ENCODE data around the gene LRFN2.

LRFN2 gene

DNA sequence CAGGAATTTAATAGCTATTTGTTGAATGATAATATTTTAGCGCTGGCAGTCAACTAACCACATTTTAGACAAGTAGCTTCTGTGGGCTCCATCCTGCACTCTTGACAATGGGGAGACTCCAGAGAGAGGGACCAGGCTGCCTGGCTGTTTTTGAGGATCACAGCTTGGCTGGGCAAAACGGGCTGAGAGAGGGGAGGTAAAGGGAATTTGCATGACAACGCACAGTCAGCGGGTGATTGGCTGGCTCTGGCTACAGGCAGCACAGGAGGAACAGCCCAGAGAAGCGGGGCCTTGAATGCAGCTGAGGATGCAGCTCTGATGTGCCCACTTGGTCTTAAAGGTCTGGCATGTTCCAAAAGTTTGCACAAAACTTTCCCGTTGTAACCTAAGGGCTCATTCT lies 41.2 kb downstream of the LRFN2 start:
- in situ Hi-C loops (cut with MboI; ENCODE audit: low sequenced_read_pairs): no loop called here

DNA sequence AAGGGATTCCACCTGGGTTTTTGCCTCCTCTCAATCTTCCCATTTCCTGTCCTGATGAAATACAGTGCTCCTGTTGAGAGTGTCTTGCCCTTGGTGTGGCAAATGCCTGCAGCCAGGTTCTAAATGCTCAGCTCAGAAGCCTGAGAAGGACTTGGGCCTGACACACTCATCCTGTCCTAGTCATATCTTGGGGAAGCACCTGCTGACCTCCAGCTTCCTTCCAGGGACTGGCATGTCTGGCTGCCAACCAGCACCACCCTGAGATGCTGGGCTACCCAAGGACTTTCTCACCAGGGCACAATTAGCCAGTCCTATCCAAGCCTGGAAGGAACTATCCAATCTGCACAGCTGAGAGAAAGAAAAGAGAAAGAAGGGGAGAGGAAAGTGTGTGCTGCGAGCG lies 43.4 kb downstream of the LRFN2 start:
- in situ Hi-C loops (cut with MboI; ENCODE audit: low sequenced_read_pairs): no loop called here

DNA sequence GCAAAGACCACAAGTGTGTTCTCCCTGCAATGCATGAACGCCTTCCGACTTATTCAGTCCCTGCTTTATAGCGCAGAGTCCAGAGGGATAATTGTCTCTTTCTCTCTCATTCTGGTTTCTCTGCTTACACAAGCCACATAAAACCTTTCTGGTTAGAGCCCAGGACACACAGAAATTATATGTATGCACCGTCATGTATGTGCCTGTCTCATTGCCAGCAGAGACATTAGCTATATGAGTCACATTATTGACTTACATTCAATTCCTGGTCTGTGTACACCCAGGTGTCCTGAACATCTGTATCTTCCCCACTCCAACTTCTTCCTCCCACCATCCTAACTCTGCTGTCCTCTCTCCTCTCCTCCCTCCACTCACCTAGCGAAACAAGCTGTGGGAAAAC lies 44.0 kb downstream of the LRFN2 start:
- in situ Hi-C loops (cut with MboI; ENCODE audit: low sequenced_read_pairs): no loop called here

DNA sequence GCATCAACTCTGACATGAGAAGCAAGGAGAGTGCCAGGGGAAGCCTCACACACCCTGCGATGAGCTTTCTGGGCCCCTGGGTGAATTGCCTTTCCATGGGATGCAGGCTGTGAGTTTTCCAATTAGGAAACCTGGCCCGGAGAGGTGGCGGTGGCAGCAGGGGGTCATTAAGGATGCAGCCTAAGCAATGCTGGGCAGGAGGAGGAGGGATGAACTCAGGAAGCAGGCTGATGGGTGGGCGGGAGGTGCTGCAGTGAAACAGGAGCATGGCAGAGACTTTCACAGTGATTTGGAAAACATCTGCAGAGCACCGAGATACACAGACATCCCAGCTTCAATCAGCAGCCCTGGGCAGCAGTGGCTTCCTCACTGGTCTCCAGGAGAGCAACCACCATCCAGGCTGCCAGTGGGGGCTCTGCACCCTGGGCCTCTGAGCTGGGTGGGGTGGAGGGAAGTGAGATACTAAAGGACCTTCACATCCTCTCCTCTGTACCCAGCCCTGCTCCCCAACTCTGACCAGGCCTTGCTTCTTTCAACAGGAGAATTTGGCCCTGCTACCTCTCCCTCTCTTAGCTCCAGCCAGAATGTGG lies 44.9 kb downstream of the LRFN2 start:
- in situ Hi-C loops (cut with MboI; ENCODE audit: low sequenced_read_pairs): no loop called here

DNA sequence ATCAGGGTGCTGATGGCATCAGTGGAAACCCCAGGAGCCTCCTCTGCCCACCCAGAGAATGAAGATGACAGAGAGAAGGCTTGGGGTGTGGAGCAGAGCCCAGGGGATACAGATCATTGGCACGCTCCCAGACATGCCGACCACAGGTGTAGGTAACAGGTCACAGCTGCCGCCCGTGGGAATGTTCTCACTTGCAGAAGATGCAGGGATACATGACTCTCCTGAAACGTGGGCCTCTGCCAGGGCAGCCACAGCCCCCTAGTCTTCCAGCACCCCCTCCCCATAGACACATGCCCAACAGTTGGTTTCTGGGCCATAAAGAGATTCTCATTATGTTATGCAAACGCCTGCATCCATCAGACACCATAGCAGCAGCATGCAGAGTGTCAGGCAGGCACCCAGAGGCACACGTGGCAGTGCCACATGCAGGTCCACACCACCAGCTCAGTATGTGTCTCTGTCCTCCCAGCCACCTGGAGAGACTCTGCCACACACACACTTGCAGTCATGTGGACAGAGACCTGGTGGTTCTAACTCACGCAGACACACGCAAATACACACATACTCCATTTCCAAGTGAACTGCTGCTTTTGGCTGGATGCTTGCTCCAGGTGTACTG lies 45.5 kb downstream of the LRFN2 start:
- in situ Hi-C loops (cut with MboI; ENCODE audit: low sequenced_read_pairs): no loop called here

DNA sequence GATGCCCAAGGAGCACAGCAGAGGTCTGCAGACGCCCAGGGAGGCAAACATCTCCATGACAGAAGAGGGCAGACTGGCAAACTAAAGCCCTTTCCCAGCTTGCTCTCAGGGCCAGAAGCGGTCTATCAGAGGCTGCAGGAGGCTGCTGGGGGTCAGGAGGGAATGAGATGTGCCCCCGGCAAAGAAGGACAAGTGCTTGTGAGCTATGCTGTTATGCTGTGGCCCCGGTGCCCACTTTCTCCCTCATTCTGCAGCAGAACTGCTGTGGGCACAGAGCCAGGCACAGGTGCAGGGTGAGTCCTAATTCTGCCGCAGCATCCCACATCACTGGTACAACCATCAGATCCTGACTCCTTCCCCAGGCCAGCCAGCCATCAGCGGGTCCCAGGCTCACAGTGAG lies 46.4 kb downstream of the LRFN2 start:
- in situ Hi-C loops (cut with MboI; ENCODE audit: low sequenced_read_pairs): no loop called here

DNA sequence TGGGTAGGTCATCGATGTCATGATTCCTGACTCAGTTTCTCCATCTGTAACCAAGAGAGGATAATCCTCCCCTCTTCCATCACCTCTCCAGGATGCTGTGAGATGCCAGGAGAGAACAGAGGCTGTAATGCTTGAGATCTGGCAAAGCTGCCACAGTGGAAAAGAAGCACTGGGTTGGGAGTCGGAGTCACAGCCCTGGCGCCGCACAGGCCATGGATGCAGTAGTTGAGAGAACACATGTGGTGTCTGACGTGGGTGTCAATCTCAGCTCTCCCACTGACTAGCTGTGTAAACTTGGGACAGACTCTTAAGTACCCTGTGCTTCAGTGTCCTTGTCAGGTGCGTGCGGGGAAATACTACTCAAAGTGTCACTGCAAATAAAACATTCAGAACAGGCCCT lies 47.3 kb downstream of the LRFN2 start:
- in situ Hi-C loops (cut with MboI; ENCODE audit: low sequenced_read_pairs): no loop called here

DNA sequence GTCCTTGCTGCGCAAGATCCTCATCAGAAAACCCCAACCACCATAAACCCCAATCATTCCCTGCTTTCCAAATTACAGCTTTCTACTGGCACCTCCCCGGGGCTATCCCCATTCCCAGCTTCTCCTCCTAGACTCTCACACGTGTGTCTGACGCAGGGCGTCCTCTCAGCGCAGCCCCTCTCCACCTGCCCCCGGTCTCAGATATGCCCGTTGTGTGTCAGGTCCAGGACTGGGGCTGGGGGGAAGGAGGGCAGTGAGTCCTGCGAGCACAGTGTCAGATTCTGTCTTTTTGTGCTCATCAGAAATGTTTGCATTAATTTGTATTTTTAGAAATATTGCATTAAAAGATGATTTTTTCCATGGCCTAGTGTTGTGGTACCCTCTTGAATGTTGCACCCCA lies 48.6 kb downstream of the LRFN2 start:
- in situ Hi-C loops (cut with MboI; ENCODE audit: low sequenced_read_pairs): no loop called here

DNA sequence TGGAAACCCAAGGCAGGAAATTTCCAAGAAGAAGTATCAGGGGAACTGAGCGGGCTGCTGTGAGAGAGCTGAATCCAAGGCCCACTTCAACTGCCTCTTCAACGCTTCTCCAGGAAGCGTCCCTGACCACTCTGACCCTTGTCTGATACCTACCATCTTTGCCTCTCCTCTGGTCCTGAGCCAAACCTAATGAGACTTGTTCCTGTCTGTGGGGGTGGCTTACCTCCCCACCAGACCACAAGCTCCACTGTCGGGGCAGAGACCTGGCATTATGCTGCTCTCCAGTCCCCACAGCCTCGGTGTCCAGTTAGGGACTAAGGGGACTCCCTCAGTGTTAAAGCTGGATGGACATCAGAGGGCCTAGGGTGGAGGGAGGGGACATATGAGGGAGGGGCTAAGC lies 49.7 kb downstream of the LRFN2 start:
- in situ Hi-C loops (cut with MboI; ENCODE audit: low sequenced_read_pairs): no loop called here

DNA sequence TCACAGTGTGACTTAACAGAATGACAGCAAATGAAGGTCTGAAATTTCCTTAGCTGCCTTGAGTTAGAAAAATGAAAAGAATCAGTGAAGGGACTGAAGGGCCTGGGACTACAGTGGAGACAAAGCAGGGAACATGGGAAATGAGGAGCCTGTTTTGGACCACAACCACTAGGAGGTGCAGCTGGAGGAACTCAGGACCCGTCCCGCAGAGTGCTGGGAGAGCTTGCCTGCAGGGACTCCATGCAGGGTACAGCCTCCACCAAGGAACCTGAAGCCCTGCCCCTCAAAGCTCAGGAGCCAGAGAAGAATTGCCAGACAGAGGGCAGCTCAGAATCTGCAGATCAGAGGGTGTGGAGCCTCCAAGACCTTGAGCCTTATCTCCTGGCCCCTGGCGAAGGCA lies 50.7 kb downstream of the LRFN2 start:
- in situ Hi-C loops (cut with MboI; ENCODE audit: low sequenced_read_pairs): no loop called here

DNA sequence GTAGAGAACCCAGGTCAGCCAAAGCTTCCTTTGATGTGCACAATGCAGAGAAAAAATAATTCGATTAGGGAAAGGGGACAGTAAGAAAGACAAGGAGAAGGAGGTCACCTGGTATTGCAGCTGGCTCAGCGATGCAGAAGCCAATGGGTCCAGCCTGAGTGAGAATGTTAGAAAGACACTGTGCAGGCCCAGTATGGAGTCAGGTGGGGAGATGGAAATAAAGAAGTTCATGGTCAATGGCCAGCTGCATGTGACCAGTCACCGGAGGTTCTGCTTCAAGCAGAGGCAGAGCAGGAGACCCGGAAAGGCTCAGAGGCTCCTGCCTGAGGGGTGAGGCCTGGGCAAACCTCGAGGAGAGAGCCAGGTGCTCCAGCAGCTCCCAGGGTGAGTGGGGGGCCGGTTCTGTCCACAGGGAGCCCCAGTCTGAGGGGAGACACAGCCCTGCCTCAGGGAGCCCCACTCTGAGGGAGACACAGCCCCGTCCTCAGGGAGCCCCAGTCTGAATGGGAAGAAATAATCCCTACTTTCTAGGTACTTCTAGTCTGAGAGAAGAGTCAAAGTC lies 51.3 kb downstream of the LRFN2 start:
- in situ Hi-C loops (cut with MboI; ENCODE audit: low sequenced_read_pairs): no loop called here

DNA sequence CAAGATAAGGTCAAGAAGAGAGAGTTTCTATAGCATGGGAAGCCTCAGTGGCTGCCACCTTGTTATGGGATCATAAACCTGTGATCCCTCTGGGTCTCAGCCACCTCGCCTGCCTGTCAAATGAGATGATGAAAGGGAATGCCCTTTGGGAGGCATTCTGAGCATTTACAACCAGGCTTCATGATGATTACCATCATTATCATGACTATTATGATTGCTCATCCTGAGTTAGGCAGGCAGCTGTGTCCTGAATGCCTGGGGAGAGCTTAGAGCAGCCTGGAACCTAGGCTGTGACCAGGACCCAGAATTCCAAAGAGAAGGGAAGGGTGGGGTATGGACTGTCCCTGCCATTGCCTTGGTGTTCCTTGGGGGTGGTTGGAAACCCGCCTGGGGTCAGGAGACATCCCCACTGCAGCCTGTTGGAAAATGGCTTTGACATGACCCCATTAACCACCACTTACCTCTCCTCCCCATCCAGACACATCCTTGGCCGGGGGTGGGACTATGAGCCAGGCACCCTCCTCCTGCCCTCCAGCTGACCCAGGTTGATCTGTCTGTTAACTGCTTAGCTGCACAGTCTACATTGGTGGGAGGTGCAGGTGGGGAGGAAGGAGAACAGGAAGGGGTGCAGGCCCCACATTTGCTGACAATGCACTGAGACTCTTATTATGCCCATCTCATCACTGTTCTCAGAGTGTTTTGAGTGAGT lies 51.9 kb downstream of the LRFN2 start:
- in situ Hi-C loops (cut with MboI; ENCODE audit: low sequenced_read_pairs): no loop called here

DNA sequence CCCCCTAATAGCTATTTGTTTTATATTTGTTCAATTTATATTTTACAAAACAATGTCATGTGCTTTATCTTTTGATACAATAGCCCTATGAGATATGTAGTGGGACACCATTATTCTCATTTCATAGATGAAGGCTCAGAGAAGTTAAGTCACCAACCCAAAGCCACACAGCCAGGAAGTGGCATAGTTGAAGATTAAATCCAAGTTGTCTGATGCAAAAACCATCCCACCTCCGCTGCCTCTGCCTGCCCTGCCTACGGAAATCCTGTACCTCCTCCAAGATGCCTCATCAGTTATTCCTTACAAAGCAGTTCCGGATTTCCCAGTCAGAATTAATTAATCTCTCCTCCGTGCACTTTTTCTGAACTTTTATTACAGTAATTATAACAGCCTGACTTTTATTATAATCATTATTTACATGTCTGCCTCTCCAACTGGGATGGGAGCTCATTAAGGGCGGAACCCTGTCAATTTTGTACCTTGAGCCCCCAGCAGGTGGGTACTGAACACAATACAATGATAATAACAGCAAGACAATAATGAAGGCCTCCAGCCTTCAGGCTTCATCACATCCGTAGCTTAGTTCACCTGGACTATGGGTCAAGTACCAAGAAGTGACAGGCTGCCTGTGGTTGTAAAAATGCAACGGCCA lies 54.7 kb downstream of the LRFN2 start:
- in situ Hi-C loops (cut with MboI; ENCODE audit: low sequenced_read_pairs): no loop called here

DNA sequence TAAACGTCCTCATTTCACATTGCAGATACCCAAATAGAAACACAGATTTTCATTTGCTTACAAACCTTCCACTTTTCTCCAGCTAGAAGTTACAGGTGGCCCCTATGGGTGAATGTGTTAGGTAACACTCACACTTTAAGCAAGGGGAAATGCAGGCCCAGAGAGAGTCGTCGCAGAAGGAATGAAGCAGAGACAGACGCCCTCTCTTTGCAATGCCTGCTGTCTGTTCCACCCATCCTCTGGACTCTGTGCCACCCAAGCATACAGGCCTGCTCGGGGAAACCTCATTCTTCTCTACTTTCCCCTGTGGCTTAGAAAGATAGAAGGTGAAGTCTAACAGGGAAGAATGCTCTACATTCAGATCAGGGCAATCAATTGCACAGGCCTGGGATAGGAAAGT lies 57.2 kb downstream of the LRFN2 start:
- in situ Hi-C loops (cut with MboI; ENCODE audit: low sequenced_read_pairs): no loop called here

DNA sequence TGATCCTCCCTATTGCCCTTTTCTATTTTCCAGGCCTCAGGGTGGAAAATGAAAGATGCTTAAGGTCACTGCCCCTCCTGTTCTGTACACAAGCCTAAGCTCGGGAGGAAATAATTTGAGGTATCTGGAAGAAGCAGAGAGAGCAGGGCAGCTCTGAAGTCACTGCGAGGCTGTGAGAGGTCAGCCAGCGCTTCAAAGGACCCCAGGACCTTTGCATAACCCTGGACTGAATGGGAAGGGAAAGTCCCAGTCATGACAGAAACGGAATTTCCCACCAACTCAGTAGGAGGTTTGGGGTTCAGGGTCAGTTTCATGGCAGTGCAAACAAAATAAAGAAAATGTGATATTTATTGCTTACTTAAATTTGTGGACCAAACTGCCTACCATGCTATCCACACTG lies 58.1 kb downstream of the LRFN2 start:
- in situ Hi-C loops (cut with MboI; ENCODE audit: low sequenced_read_pairs): no loop called here

DNA sequence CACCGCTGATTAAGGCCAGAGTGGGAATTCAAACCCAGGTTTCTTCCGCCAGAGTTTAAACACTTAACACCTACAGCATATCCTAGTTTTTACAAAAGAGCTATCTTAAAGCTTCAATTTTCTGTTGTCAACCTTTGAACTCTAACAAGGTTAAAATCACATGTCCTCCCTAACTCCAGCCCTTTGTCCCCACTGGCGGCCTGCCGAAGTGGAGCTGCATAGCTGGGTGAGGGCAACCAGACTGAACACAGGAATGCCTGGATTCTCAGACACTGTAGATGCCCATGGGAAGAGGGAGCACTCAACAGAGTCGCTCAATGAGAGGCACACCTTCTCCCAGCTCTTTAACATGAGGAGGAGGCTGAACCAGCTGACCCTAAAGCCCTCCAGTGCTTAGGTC lies 59.1 kb downstream of the LRFN2 start:
- in situ Hi-C loops (cut with MboI; ENCODE audit: low sequenced_read_pairs): no loop called here

DNA sequence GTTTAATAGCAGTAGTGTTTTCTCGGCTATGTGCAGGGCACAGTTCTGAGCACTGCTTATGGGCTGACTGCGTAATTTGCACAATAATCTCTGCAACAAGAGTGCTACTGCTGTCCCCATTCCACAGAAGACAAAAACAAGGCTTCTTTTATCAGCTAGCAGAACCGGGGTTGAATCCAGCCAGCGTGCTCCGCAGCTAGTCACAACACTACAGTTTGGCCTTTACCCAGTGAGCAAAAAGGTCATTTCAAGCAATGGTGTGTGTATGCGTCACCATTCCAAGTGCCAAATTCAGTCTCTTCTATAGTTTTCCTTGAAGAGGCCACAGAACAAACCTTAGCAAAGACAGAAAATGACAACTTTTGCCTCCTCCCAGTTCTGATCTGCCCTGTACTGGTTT lies 61.1 kb downstream of the LRFN2 start:
- in situ Hi-C loops (cut with MboI; ENCODE audit: low sequenced_read_pairs): no loop called here

DNA sequence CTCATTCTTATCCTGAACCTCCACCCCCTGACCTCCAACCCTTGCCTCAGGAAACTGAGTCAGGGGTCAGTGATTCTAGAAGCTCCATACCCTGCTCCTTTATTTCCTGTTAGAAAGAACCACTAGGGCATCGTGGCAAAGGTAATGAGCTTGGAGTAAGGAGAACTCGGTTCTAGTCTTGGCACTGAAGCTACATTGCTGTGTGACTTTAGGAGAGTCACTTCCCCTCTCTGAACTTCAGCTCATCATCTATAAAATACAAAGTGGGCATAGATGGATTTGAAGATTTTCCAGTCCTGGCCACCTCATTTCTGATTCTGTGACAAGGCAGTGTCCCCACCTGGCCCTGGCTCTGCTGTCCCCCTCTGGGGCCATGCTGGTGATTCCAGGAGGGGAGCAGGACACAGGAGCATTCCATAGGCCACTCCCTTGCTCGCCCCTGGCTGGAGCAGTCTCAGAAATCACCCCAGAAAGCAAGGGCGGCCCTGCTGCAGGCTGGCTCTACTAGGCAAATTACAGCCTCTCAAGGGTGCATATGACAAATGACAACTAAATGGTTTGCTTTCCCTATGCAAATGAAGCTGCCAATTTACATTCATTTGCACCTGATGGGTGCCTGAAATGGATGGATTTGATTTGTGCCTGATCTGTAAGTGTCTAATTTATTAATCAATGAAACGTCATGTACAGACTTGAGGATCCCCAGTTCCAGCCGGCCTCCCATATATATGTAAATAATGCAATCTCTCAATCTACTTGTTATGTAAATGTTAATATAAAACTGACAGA lies 62.2 kb downstream of the LRFN2 start:
- in situ Hi-C loops (cut with MboI; ENCODE audit: low sequenced_read_pairs): no loop called here

DNA sequence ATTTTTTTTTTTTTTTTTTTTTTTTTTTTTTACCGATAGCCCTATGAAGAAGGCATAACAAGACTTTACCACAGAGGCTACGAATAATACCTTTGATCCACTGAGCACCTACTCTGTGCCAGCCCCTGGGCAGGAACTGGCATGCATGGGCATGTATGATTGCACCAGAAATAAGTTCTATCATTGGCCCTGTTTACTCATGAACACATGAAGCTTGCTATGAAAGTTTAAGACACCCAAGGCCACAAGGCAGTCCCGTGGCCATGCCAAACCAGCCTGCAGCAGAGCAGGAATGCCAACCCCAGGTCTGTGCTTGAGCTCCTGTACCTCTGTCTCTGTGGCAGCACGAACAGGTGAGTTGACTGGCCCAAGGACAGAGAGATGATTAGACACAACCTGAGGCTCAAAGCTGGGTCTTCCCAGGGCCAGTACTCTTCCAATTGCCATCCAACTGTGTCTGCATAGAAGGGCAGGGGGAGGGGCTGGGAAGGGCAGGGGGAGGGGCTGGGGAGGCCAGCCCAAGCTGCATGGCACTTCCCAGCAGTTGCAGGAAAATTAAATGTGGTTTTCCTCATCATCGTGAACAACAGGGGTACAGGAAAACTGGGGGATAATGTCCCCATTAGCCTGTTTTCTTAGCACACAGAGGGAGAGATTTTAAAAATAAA lies 63.5 kb downstream of the LRFN2 start:
- in situ Hi-C loops (cut with MboI; ENCODE audit: low sequenced_read_pairs): no loop called here

DNA sequence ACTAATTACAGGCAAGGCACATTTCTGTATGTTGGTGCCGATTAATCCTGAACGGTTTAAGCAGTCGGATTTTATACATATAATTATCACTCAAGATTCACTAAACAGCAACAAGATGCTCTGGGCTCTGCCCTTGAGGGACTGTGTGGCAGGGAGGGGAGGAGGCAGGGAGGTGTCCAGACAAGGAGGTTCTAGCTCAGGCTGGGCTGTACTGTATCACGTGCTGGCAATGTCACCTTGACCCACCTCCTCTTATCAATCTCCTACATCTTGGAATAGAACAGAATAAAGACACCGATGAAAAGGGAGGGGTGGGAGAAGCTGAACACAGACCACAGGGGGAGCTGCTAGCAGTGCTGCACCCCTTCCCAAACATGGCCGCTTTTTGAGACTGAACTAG lies 65.7 kb downstream of the LRFN2 start:
- in situ Hi-C loops (cut with MboI; ENCODE audit: low sequenced_read_pairs): no loop called here
